ENCODE data around the gene RASGRP4. TPM values are rescaled to one million over a fixed set of nuclear protein-coding genes. Genes with fewer than 3 reads are reported as not detected.
A peak's percentile ranks its signal among the peaks of the same experiment; 100 is the strongest.

Gene RASGRP4
- total and polyA plus RNA-seq, 8 donors: 0.20 to 1.3 (median 0.47) TPM

DNA sequence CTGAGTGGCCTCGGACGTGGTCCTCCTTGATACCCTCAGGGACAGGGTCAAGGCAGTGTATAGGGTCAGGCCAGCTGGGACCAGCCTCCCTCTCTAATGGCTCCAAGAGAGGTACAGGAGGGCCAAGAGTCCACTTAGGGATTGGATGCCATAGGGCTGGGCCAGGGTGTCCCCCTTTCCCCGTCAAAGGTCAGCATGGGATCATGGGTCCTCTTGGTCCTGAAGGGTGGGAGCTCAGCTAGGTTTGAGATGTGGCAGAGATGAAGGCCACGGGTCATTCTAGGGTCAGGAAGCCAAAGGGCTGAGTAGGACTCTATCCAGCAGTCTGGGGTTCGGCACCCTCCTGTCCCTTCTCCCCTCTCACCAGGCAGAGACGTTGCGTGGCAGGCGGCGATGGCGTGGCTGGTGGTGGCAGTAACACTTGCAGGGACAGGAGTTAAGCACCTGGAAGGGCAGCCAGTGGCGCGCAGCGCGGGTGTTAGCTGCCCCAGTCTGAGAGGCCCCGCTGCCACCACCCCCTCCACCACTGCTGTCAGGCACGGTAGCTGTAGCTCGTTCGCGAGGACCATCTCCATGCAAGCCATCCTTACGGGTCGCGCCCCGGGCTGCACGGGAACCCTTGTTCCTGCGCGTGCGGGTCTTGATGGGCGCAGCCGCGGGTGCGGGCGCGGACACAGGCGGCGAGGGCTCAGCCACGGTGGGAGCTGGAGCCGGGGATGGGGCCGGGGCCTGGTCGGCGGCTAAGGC, 40.8 kb downstream of the RASGRP4 start:
- FAIRE-seq (no peak), ATAC-seq (no peak), DNase-seq (peak in 1 of 6 donors; percentile 80)
- H3K4me3 ChIP-seq: no peak overlapping the region
- TF ChIP-seq, protein P1, sequence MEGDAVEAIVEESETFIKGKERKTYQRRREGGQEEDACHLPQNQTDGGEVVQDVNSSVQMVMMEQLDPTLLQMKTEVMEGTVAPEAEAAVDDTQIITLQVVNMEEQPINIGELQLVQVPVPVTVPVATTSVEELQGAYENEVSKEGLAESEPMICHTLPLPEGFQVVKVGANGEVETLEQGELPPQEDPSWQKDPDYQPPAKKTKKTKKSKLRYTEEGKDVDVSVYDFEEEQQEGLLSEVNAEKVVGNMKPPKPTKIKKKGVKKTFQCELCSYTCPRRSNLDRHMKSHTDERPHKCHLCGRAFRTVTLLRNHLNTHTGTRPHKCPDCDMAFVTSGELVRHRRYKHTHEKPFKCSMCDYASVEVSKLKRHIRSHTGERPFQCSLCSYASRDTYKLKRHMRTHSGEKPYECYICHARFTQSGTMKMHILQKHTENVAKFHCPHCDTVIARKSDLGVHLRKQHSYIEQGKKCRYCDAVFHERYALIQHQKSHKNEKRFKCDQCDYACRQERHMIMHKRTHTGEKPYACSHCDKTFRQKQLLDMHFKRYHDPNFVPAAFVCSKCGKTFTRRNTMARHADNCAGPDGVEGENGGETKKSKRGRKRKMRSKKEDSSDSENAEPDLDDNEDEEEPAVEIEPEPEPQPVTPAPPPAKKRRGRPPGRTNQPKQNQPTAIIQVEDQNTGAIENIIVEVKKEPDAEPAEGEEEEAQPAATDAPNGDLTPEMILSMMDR (IDR thresholded peaks at IDR 0.05): no peak
- H3K9me3 ChIP-seq: no peaks in the 10 kb centered on the region
- no peaks in the 10 kb centered on the region for H3K27me3 ChIP-seq
- intact Hi-C loops (cut with DNase I): no loop called here
- H3K4me1 ChIP-seq: peaks cover 0 to 11% (median 0%) of the 10 kb centered on the region in 3 donors
- 76 to 89% methylated on average over 40 of the region's 40 CpGs for WGBS, 2 donors
- no peak overlapping the region for H3K27ac ChIP-seq
- peaks cover 7 to 30% (median 13%) of the 10 kb centered on the region in 3 donors for H3K36me3 ChIP-seq

DNA sequence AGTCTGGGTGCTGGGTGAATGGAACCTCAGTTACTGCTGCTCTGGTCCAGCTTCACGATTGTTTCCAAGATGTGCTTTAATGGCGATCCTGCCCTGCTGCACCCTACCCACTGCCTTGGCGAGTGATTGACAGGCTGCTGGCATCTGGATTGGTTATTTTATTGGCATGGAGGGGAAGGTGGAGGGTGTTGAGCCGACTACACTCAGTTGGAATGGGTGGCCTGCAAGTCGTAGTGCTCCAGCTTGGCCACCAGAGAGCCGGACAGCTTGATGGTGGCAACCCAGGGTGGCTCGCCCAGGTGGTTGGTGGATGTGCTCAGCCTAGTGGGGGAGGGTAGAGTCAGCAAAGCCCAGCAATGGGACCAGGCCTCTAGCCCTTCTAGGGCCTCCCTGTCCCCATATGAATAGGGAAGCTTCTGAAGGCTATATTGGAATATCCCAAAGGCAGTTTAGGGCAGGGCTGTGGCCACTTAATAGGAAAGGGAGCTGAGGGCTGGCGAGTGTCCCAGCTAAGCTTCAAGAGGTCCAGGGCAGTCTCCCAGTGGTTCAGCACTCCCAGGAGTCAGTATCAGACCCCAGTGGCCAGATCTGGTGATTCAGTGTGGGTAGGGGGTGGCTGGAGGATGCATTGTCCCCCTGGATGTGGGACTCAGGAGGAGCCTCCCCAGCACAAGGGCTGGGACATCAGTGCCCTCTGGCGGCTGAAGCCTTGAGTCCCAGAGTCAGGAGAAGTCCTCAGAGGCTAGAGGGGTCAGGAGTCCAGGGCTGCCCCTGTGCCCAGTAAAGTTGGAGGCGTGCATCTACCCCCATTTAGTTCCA, 41.6 kb downstream of the RASGRP4 start:
- TF ChIP-seq, protein P1 (IDR thresholded peaks at IDR 0.05): no peak
- Histone ChIP-seq H3K27me3 (no peaks in the 10 kb centered on the region), H3K9me3 (no peaks in the 10 kb centered on the region), H3K4me1 (peaks cover 0 to 11% (median 0%) of the 10 kb centered on the region in 3 donors), H3K27ac (no peak overlapping the region), H3K4me3 (no peak overlapping the region), H3K36me3 (peaks cover 7 to 38% (median 13%) of the 10 kb centered on the region in 3 donors)
- intact Hi-C loops (cut with DNase I): no loop called here
- DNase-seq: no peak
- no peak for FAIRE-seq
- no peak for ATAC-seq
- 77 to 85% methylated on average over 10 of the region's 10 CpGs for WGBS, 2 donors

DNA sequence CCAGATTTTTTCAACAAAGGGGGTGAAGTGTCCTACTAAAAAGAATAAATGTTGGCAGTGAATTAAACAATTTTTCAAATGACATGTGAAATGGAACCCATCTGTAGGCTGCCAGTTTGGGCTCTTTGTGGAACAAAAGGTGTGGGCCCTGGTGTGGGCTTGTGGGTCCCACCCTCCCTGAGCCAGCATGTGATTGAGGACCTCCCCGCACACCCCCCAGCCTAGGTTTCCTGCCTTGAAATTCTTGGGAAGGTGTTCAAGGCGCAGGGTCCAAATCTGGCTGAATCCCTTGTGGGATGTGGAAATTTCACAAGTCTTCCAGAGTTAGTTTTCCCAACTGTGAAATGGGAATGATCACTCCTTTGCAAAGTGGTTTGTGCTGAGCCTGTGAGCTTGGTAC, 42.3 kb downstream of the RASGRP4 start:
- no peaks in the 10 kb centered on the region for H3K9me3 ChIP-seq
- intact Hi-C loops (cut with DNase I): no loop called here
- H3K4me1 ChIP-seq: peaks cover 0 to 11% (median 0%) of the 10 kb centered on the region in 3 donors
- TF ChIP-seq, protein P1 (IDR thresholded peaks at IDR 0.05): no peak
- no peak overlapping the region for H3K4me3 ChIP-seq
- FAIRE-seq: no peak
- no peak for ATAC-seq
- DNase-seq: no peak
- H3K36me3 ChIP-seq: peaks cover 7 to 40% (median 13%) of the 10 kb centered on the region in 3 donors
- WGBS, 2 donors: 98 to 100% methylated on average over 2 of the region's 2 CpGs
- no peaks in the 10 kb centered on the region for H3K27me3 ChIP-seq
- H3K27ac ChIP-seq: no peak overlapping the region

DNA sequence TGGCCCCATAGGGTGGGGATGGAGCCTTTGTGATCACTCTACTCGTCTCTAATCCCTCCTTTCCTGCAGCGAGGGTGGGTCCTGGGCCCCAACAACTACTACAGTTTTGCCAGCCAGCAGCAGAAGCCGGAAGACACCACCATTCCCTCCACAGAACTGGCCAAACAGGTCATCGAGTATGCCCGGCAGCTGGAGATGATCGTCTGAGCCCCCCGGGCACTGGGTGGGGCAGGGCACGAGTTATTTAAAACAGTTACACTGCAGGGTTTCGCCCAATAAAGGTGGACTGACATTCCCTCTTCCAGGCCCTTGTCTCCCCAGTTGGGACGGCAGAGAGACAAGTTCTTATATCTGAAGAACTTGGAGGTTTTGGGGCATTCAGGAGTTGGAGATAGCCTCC, 42.8 kb downstream of the RASGRP4 start:
- H3K36me3 ChIP-seq: peaks cover 7 to 40% (median 13%) of the 10 kb centered on the region in 3 donors
- no peak for ATAC-seq

More for the DNA sequence above, 42.8 kb downstream of the RASGRP4 start:
- Histone ChIP-seq H3K9me3 (no peaks in the 10 kb centered on the region), H3K4me1 (peaks cover 0 to 11% (median 0%) of the 10 kb centered on the region in 3 donors), H3K27ac (no peak overlapping the region), H3K4me3 (no peak overlapping the region), H3K27me3 (no peaks in the 10 kb centered on the region)
- DNase-seq (no peak), FAIRE-seq (no peak)
- intact Hi-C loops (cut with DNase I): no loop called here
- WGBS, 2 donors: 89 to 91% methylated on average over 10 of the region's 10 CpGs
- TF ChIP-seq, protein P1 (IDR thresholded peaks at IDR 0.05): no peak

Measured in pancreas (tissue), 10 donors.